ENCODE data around the gene DDB1.

The DDB1 gene

DNA sequence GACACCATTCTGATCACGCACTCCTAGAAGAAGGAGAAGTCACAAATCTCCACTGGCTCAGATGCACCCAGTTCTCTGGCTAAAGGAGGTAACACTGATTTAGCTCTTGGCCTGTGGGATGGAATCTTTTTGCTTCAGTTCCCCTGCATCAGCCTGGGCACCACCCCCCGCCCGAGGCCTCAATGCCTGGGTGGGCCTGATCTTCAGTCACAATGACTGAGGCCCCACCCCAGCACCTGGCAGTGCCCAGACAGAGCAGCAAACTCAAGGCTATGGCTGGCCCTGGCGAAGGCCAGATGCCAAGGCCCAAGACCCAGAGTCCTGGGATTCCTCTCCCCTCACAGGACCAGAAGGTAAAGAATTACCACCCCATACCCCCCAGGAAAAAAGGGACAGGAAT is 23.8 kb upstream of the DDB1 start:
- no peak for DNase-seq (ENCODE audit: low spot score)

DNA sequence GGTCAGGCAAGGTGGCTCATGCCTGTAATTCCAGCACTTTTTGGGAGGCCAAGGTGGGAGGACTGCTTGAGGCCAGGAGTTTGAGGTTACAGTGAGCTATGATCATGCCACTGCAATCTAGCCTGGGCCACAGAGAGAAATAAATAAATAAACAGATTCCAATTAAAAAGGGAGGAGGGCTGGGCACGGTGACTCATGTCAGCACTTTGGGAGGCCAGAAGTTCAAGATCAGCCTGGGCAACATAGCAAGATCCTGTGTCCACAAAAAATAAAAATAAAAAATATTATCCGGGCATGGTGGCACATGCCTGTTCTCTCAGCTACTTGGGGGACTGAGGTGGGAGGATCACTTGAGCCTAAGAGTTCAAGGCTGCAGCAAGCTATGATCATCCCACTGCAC is 21.3 kb upstream of the DDB1 start:
- no peak for DNase-seq (ENCODE audit: low spot score)

DNA sequence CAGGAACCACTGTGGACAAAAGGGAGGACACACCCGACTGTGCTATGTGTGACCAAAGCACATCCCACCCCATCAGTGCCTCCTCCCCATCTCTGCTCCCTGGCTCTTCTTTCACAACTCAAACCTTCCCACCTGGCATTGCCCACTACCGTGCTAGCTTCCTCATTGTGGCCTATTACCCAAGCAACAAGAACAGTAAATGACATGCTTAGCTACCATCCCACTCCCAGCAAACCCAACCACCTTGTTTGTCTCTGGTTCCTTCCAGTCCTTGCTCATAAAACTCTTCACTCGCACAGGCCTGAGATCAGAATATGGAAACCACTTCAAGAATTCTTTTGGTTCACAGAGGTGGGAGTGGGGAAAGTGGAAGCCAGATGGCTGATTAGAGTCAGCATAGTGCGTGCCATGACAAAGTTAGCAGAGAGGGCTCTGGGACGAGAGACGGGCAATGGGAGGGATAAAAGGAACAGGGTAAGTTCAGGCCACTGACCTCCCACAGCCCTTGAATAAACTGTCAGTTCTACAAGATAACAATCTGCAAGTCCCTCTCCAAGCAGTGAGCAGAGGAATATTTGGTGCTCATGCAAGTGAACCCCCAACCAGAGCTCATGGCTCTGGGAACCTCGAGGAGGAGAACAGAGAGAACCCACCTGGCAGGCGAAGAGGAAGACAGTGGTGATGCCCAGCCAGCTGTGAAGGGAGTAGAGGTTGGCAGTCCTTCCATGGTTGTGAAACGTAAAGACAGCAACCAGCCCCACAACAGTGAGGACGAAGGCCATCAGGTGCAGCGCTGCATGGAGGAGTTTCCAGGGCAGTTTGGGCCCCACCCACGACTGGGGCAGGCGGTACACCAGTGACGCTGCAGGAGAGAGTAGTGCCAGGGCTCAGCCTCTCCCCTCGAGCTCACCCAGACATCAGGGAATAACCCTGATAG is 20.5 kb upstream of the DDB1 start:
- no peak for DNase-seq (ENCODE audit: low spot score)

DNA sequence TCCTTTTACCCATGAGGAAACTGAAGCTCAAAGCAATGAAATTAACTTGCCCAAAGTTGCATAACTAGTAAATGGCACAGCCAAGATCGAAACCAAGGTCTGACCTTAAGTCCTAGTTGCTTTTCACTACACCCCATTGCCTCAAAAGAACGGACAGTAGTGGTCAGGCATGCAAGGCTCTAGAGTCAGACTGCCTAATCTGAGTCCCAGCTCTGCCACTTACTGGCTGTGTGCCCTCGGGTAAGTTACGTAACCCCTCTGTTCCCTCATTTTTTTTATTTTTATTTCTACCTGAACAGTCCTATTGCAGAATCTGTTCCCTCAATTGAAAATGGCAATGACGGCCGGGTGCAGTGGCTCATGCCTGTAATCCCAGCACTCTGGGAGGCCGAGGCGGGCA is 19.1 kb upstream of the DDB1 start:
- DNase-seq (ENCODE audit: low spot score): no peak

DNA sequence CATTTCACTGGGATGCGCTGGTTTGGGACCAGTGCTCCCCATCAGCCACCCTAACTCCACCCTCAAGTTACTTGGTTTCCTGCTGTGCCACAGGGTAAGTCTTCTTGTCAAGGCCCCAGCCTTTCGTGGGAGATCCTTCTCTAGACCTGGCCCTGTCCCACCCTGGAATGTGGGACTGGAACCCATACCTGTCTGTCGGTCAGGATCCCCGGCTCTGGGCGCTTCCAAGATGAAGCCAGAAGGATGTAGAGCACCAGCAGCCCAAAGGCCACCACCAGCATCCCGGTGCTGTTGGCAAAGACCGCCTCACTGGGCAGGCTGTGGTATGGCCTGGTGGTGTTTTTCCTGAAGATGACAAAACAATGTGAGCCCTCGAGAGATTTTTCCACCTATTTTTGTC is 17.9 kb upstream of the DDB1 start:
- no peak for DNase-seq (ENCODE audit: low spot score)

GRCh38 chr11:61350336-61350735 is 17.4 kb upstream of the DDB1 start:
- no peak for DNase-seq (ENCODE audit: low spot score)

GRCh38 chr11:61349916-61350315 is 17.0 kb upstream of the DDB1 start:
- no peak for DNase-seq (ENCODE audit: low spot score)

GRCh38 chr11:61349189-61349751 is 16.4 kb upstream of the DDB1 start:
- no peak for DNase-seq (ENCODE audit: low spot score)

GRCh38 chr11:61347916-61348461 is 15.1 kb upstream of the DDB1 start:
- no peak for DNase-seq (ENCODE audit: low spot score)

GRCh38 chr11:61345954-61346843 is 13.3 kb upstream of the DDB1 start:
- no peak for DNase-seq (ENCODE audit: low spot score)

- DNase-seq (ENCODE audit: low spot score): peak; percentile 47
These were observed 12.3 kb upstream of the DDB1 start for GRCh38 chr11:61345170-61345610.

DNA sequence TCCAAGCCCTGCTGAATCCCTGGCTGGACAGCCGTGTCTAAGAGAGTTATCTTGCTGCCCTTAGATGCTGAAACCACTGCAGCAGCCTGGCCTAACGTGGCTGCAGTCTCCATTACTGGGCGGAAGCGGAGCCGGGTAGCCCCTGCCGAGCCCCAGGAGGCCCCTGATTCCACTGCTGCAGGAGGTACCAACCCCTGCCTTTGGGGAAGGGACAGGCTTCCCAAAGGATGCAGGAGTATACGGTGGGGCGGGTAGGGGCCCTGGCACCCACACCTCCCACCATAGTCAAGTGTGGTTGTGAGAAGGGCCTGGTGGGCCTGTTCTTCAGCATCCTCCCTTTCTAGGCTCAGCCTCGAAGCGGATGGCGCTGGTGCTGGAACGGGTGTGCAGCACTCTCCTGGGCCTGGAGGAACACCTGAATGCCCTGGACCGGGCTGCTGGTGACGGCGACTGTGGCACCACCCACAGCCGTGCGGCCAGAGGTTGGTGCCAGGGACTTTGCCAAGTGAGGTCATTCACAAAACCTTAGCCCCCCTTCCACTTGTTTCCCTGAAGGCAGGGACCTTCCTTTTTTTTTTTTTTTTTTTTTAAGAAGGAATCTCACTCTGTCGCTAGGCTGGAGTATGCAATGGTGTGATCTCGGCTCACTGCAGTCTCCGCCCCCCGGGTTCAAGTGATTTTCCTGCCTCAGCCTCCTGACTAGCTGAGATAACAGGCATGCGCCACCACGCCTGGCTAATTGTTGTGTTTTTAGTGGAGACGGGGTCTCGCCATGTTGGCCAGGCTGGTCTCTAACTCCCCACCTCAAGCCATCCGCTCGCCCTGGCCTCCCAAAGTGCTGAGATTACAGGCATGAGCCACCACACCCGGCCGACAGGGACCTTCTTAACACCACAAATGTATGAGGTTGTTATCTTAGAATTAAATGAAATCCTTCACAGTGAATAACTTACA is 11.2 kb upstream of the DDB1 start:
- no peak for DNase-seq (ENCODE audit: low spot score)

DNA sequence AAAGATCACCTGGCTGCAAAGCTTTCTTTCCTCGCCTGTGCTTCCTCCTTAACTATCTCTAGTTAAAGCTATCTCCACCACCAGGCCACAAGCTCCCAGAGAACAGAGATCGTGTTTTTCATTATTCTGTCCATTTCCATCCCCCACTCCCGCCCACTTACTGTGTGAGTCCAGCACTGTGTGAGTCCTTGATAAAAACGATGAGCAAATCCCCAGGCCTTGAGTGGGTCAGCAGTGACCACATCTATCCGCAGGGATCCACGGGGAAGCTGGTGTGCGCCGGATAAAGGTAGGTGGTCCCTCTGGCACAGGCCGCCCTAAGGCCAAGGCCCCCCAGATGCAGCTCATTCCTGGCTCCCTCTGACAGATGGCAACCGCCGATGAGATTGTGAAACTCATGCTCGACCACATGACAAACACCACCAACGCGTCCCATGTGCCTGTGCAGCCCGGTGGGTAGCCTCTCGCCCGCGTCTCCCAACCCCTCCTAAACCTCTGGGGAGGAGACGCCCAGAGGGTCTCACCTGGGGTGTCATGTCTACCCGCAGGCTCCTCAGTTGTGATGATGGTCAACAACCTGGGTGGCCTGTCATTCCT is 9.4 kb upstream of the DDB1 start:
- no peak for DNase-seq (ENCODE audit: low spot score)

- no peak for DNase-seq (ENCODE audit: low spot score)
These were observed 8.8 kb upstream of the DDB1 start for GRCh38 chr11:61341706-61342105.

DNA sequence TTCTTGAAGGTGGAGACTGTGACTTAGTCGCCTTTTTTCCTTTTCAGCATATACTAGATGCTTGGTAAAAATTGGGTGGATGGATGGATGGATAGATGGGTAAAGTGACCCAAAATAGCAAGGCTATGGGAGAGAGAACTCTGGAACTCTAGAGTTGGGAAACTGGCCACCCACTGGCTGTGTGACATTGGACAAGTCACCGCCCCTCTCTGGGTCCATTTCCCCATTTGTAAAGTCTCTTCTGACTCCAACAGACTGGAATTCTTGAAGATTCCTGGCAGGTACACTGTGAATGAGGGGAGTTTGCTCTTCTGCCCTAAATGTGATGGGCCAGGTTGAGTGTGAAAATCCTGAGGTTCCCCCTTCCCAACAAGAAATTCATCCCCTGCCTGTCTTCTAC is 8.1 kb upstream of the DDB1 start:
- DNase-seq (ENCODE audit: low spot score): no peak

DNA sequence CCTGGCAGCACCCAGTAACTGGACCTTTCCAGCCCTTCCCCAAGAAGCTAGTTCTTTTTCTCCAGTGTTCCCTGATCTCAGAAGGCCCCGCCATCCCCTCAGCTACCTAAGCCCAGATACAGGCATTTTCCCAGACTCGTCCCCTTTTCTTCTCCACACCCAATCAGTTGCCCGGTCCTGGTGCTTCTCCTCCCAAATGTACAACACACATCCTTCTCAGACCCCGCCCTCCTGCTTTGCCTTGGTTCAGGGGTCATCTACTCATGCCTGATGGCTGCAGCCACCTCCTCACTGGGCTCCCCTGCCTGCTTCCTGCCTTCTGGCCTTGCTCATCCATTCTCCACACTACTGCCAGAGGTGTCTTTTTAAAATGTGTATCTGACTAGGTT is 6.6 kb upstream of the DDB1 start:
- DNase-seq (ENCODE audit: low spot score): no peak

- DNase-seq (ENCODE audit: low spot score): no peak
These were observed 6.0 kb upstream of the DDB1 start for GRCh38 chr11:61338783-61339489.

DNA sequence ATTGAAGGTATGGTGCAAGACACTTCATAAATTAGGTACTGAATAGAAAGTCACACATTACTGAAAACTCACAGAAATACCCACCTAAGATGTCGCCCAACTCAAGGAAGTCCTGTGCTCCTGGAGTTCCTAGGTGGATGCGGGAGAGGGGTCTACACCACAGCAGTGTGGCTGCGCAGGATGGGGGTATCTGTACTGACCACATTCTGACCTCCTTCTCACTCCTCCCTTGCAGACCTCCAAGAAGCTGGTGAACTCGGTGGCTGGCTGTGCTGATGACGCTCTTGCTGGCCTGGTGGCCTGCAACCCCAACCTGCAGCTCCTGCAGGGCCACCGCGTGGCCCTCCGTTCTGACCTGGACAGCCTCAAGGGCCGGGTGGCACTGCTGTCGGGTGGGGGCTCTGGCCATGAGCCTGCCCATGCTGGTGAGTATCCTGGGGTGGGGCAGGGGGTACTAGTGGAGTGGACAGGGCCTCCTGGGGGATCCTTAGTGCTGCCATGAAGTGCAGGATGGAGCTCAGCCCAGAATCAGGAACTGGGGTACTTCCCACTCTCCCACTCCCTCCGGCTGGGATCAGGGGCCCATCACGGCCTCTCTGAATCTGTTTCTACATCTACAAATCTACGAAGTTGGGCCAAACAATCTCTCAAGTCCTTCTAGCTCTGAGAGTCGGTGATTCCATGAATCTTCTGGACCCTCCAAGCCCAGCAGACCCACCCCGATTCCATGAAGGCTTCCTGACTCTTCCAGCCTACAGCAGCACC is 5.0 kb upstream of the DDB1 start:
- DNase-seq (ENCODE audit: low spot score): no peak

DNA sequence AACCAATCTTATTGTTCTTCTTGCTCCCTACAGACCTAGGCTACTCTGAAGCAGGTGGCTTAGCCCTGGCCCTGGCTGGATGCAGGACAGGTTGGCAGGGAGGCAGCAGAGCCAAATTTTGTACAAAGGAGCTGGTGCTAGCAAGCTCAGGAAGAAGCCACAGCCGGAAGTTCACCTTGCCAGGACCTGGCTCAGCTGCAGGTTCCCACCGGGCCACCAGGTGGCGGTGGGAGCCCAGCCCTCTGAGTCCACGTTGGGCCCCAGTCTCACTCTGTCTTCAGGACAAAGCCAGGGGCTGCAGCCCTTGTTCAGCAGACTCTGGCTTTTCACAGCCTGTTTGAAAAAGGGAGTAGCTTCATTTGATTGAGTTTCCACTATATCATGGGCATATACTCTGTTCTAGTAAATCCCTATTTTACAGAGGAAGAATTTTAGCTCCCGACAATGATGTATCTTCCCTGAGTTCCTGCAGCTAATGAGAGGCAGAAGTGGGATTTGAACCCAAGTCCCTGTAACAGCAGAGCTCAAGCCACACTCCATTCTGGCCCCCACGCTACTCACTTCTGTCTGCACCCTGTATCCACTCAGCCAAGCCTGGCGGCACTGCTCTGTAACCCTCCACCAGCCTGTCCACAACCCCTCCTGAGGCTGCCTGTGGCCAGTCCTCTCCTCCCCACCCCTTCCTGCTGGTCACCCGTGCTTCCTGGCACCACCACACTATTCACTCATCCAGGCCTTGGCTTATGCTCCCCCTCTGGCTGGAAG is 3.4 kb upstream of the DDB1 start:
- peak; percentile 84 for DNase-seq (ENCODE audit: low spot score)
